Bronchial epithelial cell (primary cell): Measurements from ENCODE around the gene SQSTM1. TPM values are rescaled to one million over a fixed set of nuclear protein-coding genes. Genes with fewer than 3 reads are reported as not detected.
A peak's percentile ranks its signal among the peaks of the same experiment; 100 is the strongest.

Experiments
- DNase-seq: peaks from one replicate; pipeline ENCODE4 v3.0.0-alpha.2; 2010; ENCODE audit warnings: low read depth
- FAIRE-seq: peaks from 2 replicates; lab custom pipeline; 2011; peaks lifted over from hg19 to GRCh38; lab: Jason Lieb, UNC
- H3K27me3 ChIP-seq: 2 replicates; pipeline ENCODE4 v1.5.1; 2011; ENCODE audit warnings: low read length; ENCODE audit not compliant: control insufficient read depth, insufficient read depth
- H3K36me3 ChIP-seq: 2 replicates; pipeline ENCODE4 v1.5.1; 2011; ENCODE audit warnings: low read length; ENCODE audit not compliant: control insufficient read depth, insufficient read depth
- H3K4me3 ChIP-seq: 2 replicates; pipeline ENCODE4 v1.5.1; 2011; ENCODE audit warnings: mild to moderate bottlenecking, low read depth, low read length, control low read depth
- CTCF ChIP-seq: IDR thresholded peaks from 2 replicates; pipeline ENCODE4 v1.5.1; 2011; ENCODE audit warnings: mild to moderate bottlenecking, moderate library complexity, low read length, control low read depth, inconsistent platforms; ENCODE audit not compliant: insufficient read depth, severe bottlenecking
- total RNA-seq: library from RNA; depleted of rRNA; stranded (reverse); fragments of >200 nt; gene quantifications from 2 replicates; pipeline ENCODE4 v1.2.1, GENCODE V29; 2014

Gene SQSTM1
- total RNA-seq, 1 donor from 2014 or later, result 733 TPM

DNA sequence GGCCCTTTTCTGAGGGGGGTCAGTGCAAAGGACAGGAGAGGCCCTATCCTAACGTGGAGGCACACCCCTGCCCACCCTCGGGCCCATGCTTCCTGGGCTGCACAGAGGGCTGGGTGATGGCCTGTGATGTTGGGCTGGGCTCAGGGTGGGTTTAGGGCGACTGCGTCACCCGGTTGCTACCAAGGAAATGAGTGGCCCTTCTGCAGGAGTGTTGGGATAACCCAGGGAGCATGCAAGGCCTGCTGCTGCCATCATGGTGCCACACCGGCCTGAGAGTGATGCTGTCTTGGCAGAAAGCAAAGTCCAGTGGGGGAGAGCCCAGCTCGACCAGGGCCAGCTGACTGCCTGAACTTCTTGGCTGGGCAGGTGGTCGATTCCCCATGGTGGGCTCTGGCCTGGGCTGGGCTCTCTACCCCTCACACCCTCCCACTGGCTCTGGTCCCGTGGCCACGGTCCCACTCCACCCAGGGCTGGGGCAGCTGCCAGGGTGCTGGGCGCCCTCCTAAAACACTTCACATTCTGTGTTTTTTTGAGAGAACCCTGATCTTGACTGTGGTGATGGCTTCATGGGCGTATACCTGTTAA, 59.5 kb downstream of the SQSTM1 start:
- Histone ChIP-seq H3K36me3 (peaks cover 10% of the 10 kb centered on the region), H3K4me3 (no peak overlapping the region), H3K27me3 (no peaks in the 10 kb centered on the region)
- TF ChIP-seq CTCF, result no peak
- FAIRE-seq (no peak), DNase-seq (no peak)

GRCh38 chr5:179880848-179881590, 60.3 kb downstream of the SQSTM1 start:
- TF ChIP-seq CTCF, result no peak
- H3K4me3 ChIP-seq, result no peak overlapping the region
- no peak for DNase-seq
- FAIRE-seq, result peak; percentile 36
- peaks cover 13% of the 10 kb centered on the region for H3K36me3 ChIP-seq
- H3K27me3 ChIP-seq, result no peaks in the 10 kb centered on the region

DNA sequence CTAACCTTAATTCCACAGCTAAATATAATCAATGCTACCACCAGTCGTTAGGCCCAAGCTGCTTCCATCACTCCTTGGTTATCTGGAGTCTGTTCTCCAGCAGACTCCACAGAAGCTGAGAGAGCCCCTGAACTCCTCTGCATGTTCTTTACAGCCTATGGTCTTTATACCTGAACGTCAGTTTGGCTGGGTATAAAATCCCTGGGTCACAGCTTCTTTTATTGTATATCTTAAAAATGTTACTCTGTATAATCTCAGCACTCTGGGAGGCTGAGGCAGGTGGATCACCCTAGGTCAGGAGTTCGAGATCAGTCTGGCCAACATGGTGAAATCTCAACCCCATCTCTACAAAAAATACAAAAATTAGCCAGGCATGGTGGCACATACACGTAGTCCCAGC, 61.6 kb downstream of the SQSTM1 start:
- H3K27me3 ChIP-seq, result no peaks in the 10 kb centered on the region
- H3K4me3 ChIP-seq, result no peak overlapping the region
- no peak for FAIRE-seq
- H3K36me3 ChIP-seq, result peaks cover 18% of the 10 kb centered on the region
- no peak for DNase-seq
- TF ChIP-seq CTCF, result no peak

- Histone ChIP-seq H3K27me3 (no peaks in the 10 kb centered on the region), H3K4me3 (no peak overlapping the region), H3K36me3 (peaks cover 22% of the 10 kb centered on the region)
- FAIRE-seq, result no peak
- TF ChIP-seq CTCF, result no peak
- DNase-seq, result no peak
Measured at GRCh38 chr5:179883163-179883562, 62.5 kb downstream of the SQSTM1 start.

- Histone ChIP-seq H3K4me3 (no peak overlapping the region), H3K36me3 (peaks cover 35% of the 10 kb centered on the region), H3K27me3 (no peaks in the 10 kb centered on the region)
- FAIRE-seq (peak; percentile 50), DNase-seq (no peak)
- no peak for TF ChIP-seq CTCF
Measured at GRCh38 chr5:179885491-179886090, 64.9 kb downstream of the SQSTM1 start.
